Stimulated activated naive CD8-positive, alpha-beta T cell treated with anti-CD3 and anti-CD28 coated beads, Interleukin-15, amount 100 ng/mL, for 72 hours (primary cell): ENCODE measurements around the gene COPB1.
"Not testable (repeated sequence)": the region's sequence is repeated elsewhere in the genome, so short reads cannot be mapped to it uniquely, and the experiment has no call there.

Experiments
- ATAC-seq: fragments of 150-1000 bp; cut with Tn5 transposase; 2 replicates; pipeline ENCODE4 v1.10.0; 2021; ENCODE audit warnings: mild to moderate bottlenecking, moderate library complexity
- DNase-seq, 2 donors: peaks; one replicate each; pipeline ENCODE4 v3.0.0; 2021 to 2022
- H3K27ac Mint-ChIP-seq, 2 donors: one replicate each; pipeline ENCODE4 v1.8.0; 2022; ENCODE audit warnings: mild to moderate bottlenecking in 2 of 2, mixed read lengths in 2 of 2, moderate library complexity in 2 of 2
- H3K27me3 Mint-ChIP-seq: one replicate; pipeline ENCODE4 v1.8.0; 2022; ENCODE audit warnings: mixed read lengths
- H3K4me1 Mint-ChIP-seq: one replicate; pipeline ENCODE4 v1.8.0; 2022; ENCODE audit warnings: mild to moderate bottlenecking, mixed read lengths
- H3K4me3 Mint-ChIP-seq, 2 donors: one replicate each; pipeline ENCODE4 v1.8.0; 2022; ENCODE audit warnings: mild to moderate bottlenecking in 2 of 2, mixed read lengths in 2 of 2, moderate library complexity in 1 of 2
- H3K9me3 Mint-ChIP-seq, 2 donors: one replicate each; pipeline ENCODE4 v1.8.0; 2022; ENCODE audit warnings: mixed read lengths in 2 of 2

Gene COPB1

GRCh38 chr11:14499560-14500180 lies at the start of gene COPB1:
COPB1 (minus strand) TSS chr11:14499811; CDS start chr11:14498928, 883 bp downstream.
- peaks cover 34% of the 10 kb centered on the region for H3K4me1 Mint-ChIP-seq
- H3K27ac Mint-ChIP-seq = peak within 1 kb of the TSS; percentile 97 to 98
- H3K27me3 Mint-ChIP-seq = no peaks in the 10 kb centered on the region
- DNase-seq (peak; percentile 89 to 94), ATAC-seq (peak; percentile 99)
- H3K9me3 Mint-ChIP-seq = no peaks in the 10 kb centered on the region
- peak within 1 kb of the TSS; percentile 93 to 99 for H3K4me3 Mint-ChIP-seq

- peaks cover 0 to 9% of the 10 kb centered on the region in 2 donors for H3K9me3 Mint-ChIP-seq
- no peak overlapping the region for H3K4me3 Mint-ChIP-seq
- H3K27ac Mint-ChIP-seq = no peak overlapping the region
- DNase-seq = no peak
- no peaks in the 10 kb centered on the region for H3K27me3 Mint-ChIP-seq
- H3K4me1 Mint-ChIP-seq = peaks cover 33% of the 10 kb centered on the region
- ATAC-seq = no peak
Observed at GRCh38 chr11:14547440-14547839, 47.8 kb upstream of the COPB1 start.

GRCh38 chr11:14546672-14547071 lies 47.1 kb upstream of the COPB1 start:
- Mint-ChIP-seq H3K27me3 (no peaks in the 10 kb centered on the region), H3K9me3 (peaks cover 0 to 9% of the 10 kb centered on the region in 2 donors), H3K4me1 (peaks cover 38% of the 10 kb centered on the region), H3K27ac (no peak overlapping the region), H3K4me3 (no peak overlapping the region)
- DNase-seq = no peak
- ATAC-seq = peak; percentile 65

GRCh38 chr11:14544611-14545010 lies 45.0 kb upstream of the COPB1 start:
- Mint-ChIP-seq H3K9me3 (peaks cover 0 to 9% of the 10 kb centered on the region in 2 donors), H3K27me3 (no peaks in the 10 kb centered on the region), H3K4me3 (peak overlapping the region; percentile 17 to 72), H3K27ac (peak overlapping the region; percentile 62 to 64), H3K4me1 (peaks cover 55% of the 10 kb centered on the region)
- ATAC-seq = peak; percentile 86
- no peak for DNase-seq

- no peaks in the 10 kb centered on the region for H3K27me3 Mint-ChIP-seq
- H3K4me3 Mint-ChIP-seq = no peak overlapping the region
- no peak overlapping the region for H3K27ac Mint-ChIP-seq
- H3K4me1 Mint-ChIP-seq = peaks cover 68% of the 10 kb centered on the region
- no peak for ATAC-seq
- no peak for DNase-seq
- H3K9me3 Mint-ChIP-seq = peaks cover 0 to 9% of the 10 kb centered on the region in 2 donors
Observed at GRCh38 chr11:14543260-14543659, 43.6 kb upstream of the COPB1 start.

- H3K27ac Mint-ChIP-seq = no peak overlapping the region
- H3K9me3 Mint-ChIP-seq = peaks cover 0 to 9% of the 10 kb centered on the region in 2 donors
- no peak overlapping the region for H3K4me3 Mint-ChIP-seq
- ATAC-seq = no peak
- no peak for DNase-seq
- H3K27me3 Mint-ChIP-seq = no peaks in the 10 kb centered on the region
- peaks cover 71% of the 10 kb centered on the region for H3K4me1 Mint-ChIP-seq
Observed at GRCh38 chr11:14542324-14542723, 42.7 kb upstream of the COPB1 start.

- H3K4me3 Mint-ChIP-seq = peak overlapping the region in 1 of 2 donors; percentile 17
- peaks cover 72% of the 10 kb centered on the region for H3K4me1 Mint-ChIP-seq
- DNase-seq = no peak
- H3K9me3 Mint-ChIP-seq = peaks cover 0 to 9% of the 10 kb centered on the region in 2 donors
- peak overlapping the region in 1 of 2 donors; percentile 59 for H3K27ac Mint-ChIP-seq
- ATAC-seq = no peak
- no peaks in the 10 kb centered on the region for H3K27me3 Mint-ChIP-seq
Observed at GRCh38 chr11:14541192-14541947, 41.8 kb upstream of the COPB1 start.

GRCh38 chr11:14539982-14540421 lies 40.4 kb upstream of the COPB1 start:
- Mint-ChIP-seq H3K4me3 (peak overlapping the region; percentile 5 to 70), H3K9me3 (peaks cover 0 to 4% of the 10 kb centered on the region in 2 donors), H3K27ac (peak overlapping the region; percentile 62 to 77), H3K27me3 (no peaks in the 10 kb centered on the region), H3K4me1 (peaks cover 59% of the 10 kb centered on the region)
- peak; percentile 82 for ATAC-seq
- DNase-seq = peak in 1 of 2 donors; percentile 26

GRCh38 chr11:14538926-14539554 lies 39.4 kb upstream of the COPB1 start:
- ATAC-seq (no peak), DNase-seq (no peak)
- Mint-ChIP-seq H3K4me1 (peaks cover 52% of the 10 kb centered on the region), H3K27ac (peak overlapping the region; percentile 61 to 88), H3K27me3 (no peaks in the 10 kb centered on the region), H3K9me3 (no peaks in the 10 kb centered on the region), H3K4me3 (peak overlapping the region in 1 of 2 donors; percentile 37)

GRCh38 chr11:14538271-14538925 lies 38.8 kb upstream of the COPB1 start:
- no peak for ATAC-seq
- Mint-ChIP-seq H3K27me3 (no peaks in the 10 kb centered on the region), H3K9me3 (no peaks in the 10 kb centered on the region), H3K27ac (peak overlapping the region in 1 of 2 donors; percentile 40), H3K4me1 (peaks cover 52% of the 10 kb centered on the region), H3K4me3 (no peak overlapping the region)
- DNase-seq = no peak

GRCh38 chr11:14537134-14537599 lies 37.6 kb upstream of the COPB1 start:
- H3K9me3 Mint-ChIP-seq = no peaks in the 10 kb centered on the region

GRCh38 chr11:14535166-14535565 lies 35.6 kb upstream of the COPB1 start:
- H3K27ac Mint-ChIP-seq, H3K4me3 Mint-ChIP-seq, ATAC-seq, H3K27me3 Mint-ChIP-seq, H3K9me3 Mint-ChIP-seq, DNase-seq: not testable (repeated sequence)
- H3K4me1 Mint-ChIP-seq = peaks cover 35% of the 10 kb centered on the region

More at GRCh38 chr11:14537134-14537599, 37.6 kb upstream of the COPB1 start:
- H3K27me3 Mint-ChIP-seq = no peaks in the 10 kb centered on the region
- peak overlapping the region; percentile 45 to 77 for H3K4me3 Mint-ChIP-seq
- peaks cover 49% of the 10 kb centered on the region for H3K4me1 Mint-ChIP-seq
- peak; percentile 79 for ATAC-seq
- H3K27ac Mint-ChIP-seq = peak overlapping the region; percentile 27 to 96
- DNase-seq = peak in 1 of 2 donors; percentile 28

GRCh38 chr11:14529951-14530350 lies 30.3 kb upstream of the COPB1 start:
- Mint-ChIP-seq H3K27me3 (no peaks in the 10 kb centered on the region), H3K9me3 (no peaks in the 10 kb centered on the region), H3K4me1 (no peaks in the 10 kb centered on the region), H3K27ac (no peak overlapping the region), H3K4me3 (no peak overlapping the region)
- ATAC-seq (no peak), DNase-seq (no peak)

- Mint-ChIP-seq H3K9me3 (no peaks in the 10 kb centered on the region), H3K27me3 (no peaks in the 10 kb centered on the region), H3K27ac (peak overlapping the region in 1 of 2 donors; percentile 13), H3K4me3 (no peak overlapping the region), H3K4me1 (no peaks in the 10 kb centered on the region)
- DNase-seq = no peak
- ATAC-seq = no peak
Observed at GRCh38 chr11:14529321-14529720, 29.7 kb upstream of the COPB1 start.

- no peak for DNase-seq
- no peak overlapping the region for H3K4me3 Mint-ChIP-seq
- peaks cover 26% of the 10 kb centered on the region for H3K4me1 Mint-ChIP-seq
- ATAC-seq = no peak
- no peak overlapping the region for H3K27ac Mint-ChIP-seq
- no peaks in the 10 kb centered on the region for H3K27me3 Mint-ChIP-seq
- no peaks in the 10 kb centered on the region for H3K9me3 Mint-ChIP-seq
Observed at GRCh38 chr11:14522801-14523200, 23.2 kb upstream of the COPB1 start.
